Skeletal muscle satellite cell (primary cell): ENCODE results near the gene CALN1.

ENCODE experiments used
- H3K27me3 ChIP-seq: 2 replicates; pipeline ENCODE4 v1.7.0; 2013; ENCODE audit warnings: low read length; ENCODE audit not compliant: control insufficient read depth, insufficient read depth
- H3K36me3 ChIP-seq: 2 replicates; pipeline ENCODE4 v1.7.0; 2013; ENCODE audit warnings: mild to moderate bottlenecking, control low read depth, low read length; ENCODE audit not compliant: insufficient read depth
- H3K4me1 ChIP-seq: 2 replicates; pipeline ENCODE4 v1.7.0; 2013; ENCODE audit warnings: low read length; ENCODE audit not compliant: control insufficient read depth, insufficient read depth
- H3K4me2 ChIP-seq: 2 replicates; pipeline ENCODE4 v1.7.0; 2013; ENCODE audit warnings: mild to moderate bottlenecking, low read length
- H3K4me3 ChIP-seq: 2 replicates; pipeline ENCODE4 v1.7.0; 2013; ENCODE audit warnings: low read length
- H3K9ac ChIP-seq: 2 replicates; pipeline ENCODE4 v1.7.0; 2013; ENCODE audit warnings: mild to moderate bottlenecking, low read depth, low read length, moderate library complexity
- H3K9me3 ChIP-seq: replicated peaks from 2 replicates; pipeline ENCODE4 v1.7.0; 2013; ENCODE audit warnings: mild to moderate bottlenecking, control low read depth, low read length

Gene CALN1

GRCh38 chr7:72437061-72437585 is 25.0 kb upstream of the CALN1 start:
- Histone ChIP-seq H3K27me3 (peaks cover 3% of the 10 kb centered on the region), H3K4me2 (no peak overlapping the region), H3K9me3 (no peaks in the 10 kb centered on the region), H3K4me3 (no peak overlapping the region), H3K9ac (no peak overlapping the region), H3K4me1 (no peaks in the 10 kb centered on the region), H3K36me3 (no peaks in the 10 kb centered on the region)

GRCh38 chr7:72435925-72436480 is 23.9 kb upstream of the CALN1 start:
- no peak overlapping the region for H3K4me2 ChIP-seq
- H3K9me3 ChIP-seq: no peaks in the 10 kb centered on the region
- no peak overlapping the region for H3K9ac ChIP-seq
- H3K4me1 ChIP-seq: no peaks in the 10 kb centered on the region
- no peaks in the 10 kb centered on the region for H3K36me3 ChIP-seq
- H3K4me3 ChIP-seq: no peak overlapping the region
- peaks cover 3% of the 10 kb centered on the region for H3K27me3 ChIP-seq

- H3K4me2 ChIP-seq: no peak overlapping the region
- H3K9me3 ChIP-seq: no peaks in the 10 kb centered on the region
- H3K9ac ChIP-seq: no peak overlapping the region
- H3K4me3 ChIP-seq: no peak overlapping the region
- peaks cover 3% of the 10 kb centered on the region for H3K27me3 ChIP-seq
- H3K4me1 ChIP-seq: no peaks in the 10 kb centered on the region
- H3K36me3 ChIP-seq: no peaks in the 10 kb centered on the region
Observed at GRCh38 chr7:72435366-72435765, 23.2 kb upstream of the CALN1 start.

GRCh38 chr7:72430531-72430930 is 18.4 kb upstream of the CALN1 start:
- Histone ChIP-seq H3K4me2 (no peak overlapping the region), H3K4me3 (no peak overlapping the region), H3K4me1 (no peaks in the 10 kb centered on the region), H3K36me3 (no peaks in the 10 kb centered on the region), H3K27me3 (peaks cover 3% of the 10 kb centered on the region), H3K9me3 (no peaks in the 10 kb centered on the region), H3K9ac (no peak overlapping the region)

GRCh38 chr7:72429316-72429715 is 17.2 kb upstream of the CALN1 start:
- Histone ChIP-seq H3K36me3 (no peaks in the 10 kb centered on the region), H3K9ac (no peak overlapping the region), H3K9me3 (no peaks in the 10 kb centered on the region), H3K4me3 (no peak overlapping the region), H3K27me3 (peaks cover 3% of the 10 kb centered on the region), H3K4me2 (no peak overlapping the region), H3K4me1 (no peaks in the 10 kb centered on the region)

GRCh38 chr7:72416846-72417245 is 4.7 kb upstream of the CALN1 start:
- Histone ChIP-seq H3K36me3 (no peaks in the 10 kb centered on the region), H3K4me3 (no peak overlapping the region), H3K9ac (no peak overlapping the region), H3K4me2 (no peak overlapping the region), H3K9me3 (peaks cover 4% of the 10 kb centered on the region), H3K27me3 (no peaks in the 10 kb centered on the region), H3K4me1 (no peaks in the 10 kb centered on the region)

GRCh38 chr7:72415586-72415985 is 3.4 kb upstream of the CALN1 start:
- H3K36me3 ChIP-seq: no peaks in the 10 kb centered on the region
- H3K4me2 ChIP-seq: no peak overlapping the region
- H3K4me1 ChIP-seq: no peaks in the 10 kb centered on the region
- H3K27me3 ChIP-seq: peaks cover 3% of the 10 kb centered on the region
- H3K9ac ChIP-seq: no peak overlapping the region
- no peak overlapping the region for H3K4me3 ChIP-seq
- H3K9me3 ChIP-seq: peaks cover 4% of the 10 kb centered on the region

GRCh38 chr7:72413886-72414285 is 1.7 kb upstream of the CALN1 start:
- H3K27me3 ChIP-seq: peaks cover 3% of the 10 kb centered on the region
- no peak overlapping the region for H3K4me2 ChIP-seq
- H3K9ac ChIP-seq: no peak overlapping the region
- H3K4me3 ChIP-seq: no peak overlapping the region
- H3K4me1 ChIP-seq: no peaks in the 10 kb centered on the region
- H3K9me3 ChIP-seq: no peaks in the 10 kb centered on the region
- H3K36me3 ChIP-seq: no peaks in the 10 kb centered on the region

- Histone ChIP-seq H3K36me3 (no peaks in the 10 kb centered on the region), H3K4me2 (no peak overlapping the region), H3K4me3 (no peak overlapping the region), H3K9me3 (no peaks in the 10 kb centered on the region), H3K9ac (no peak overlapping the region), H3K4me1 (no peaks in the 10 kb centered on the region), H3K27me3 (peaks cover 3% of the 10 kb centered on the region)
Observed at GRCh38 chr7:72413290-72413689, 1.2 kb upstream of the CALN1 start.

- Histone ChIP-seq H3K4me3 (no peak overlapping the region), H3K4me2 (no peak overlapping the region), H3K4me1 (no peaks in the 10 kb centered on the region), H3K27me3 (peaks cover 3% of the 10 kb centered on the region), H3K9ac (no peak overlapping the region), H3K9me3 (no peaks in the 10 kb centered on the region), H3K36me3 (no peaks in the 10 kb centered on the region)
Observed at GRCh38 chr7:72411419-72411818, 719 bp downstream of the CALN1 start.

- Histone ChIP-seq H3K4me1 (no peaks in the 10 kb centered on the region), H3K27me3 (peaks cover 3% of the 10 kb centered on the region), H3K4me3 (no peak overlapping the region), H3K9ac (no peak overlapping the region), H3K4me2 (no peak overlapping the region), H3K9me3 (no peaks in the 10 kb centered on the region), H3K36me3 (no peaks in the 10 kb centered on the region)
Observed at GRCh38 chr7:72409638-72410015, 2.5 kb downstream of the CALN1 start.

GRCh38 chr7:72408966-72409637 is 3.0 kb downstream of the CALN1 start:
- H3K27me3 ChIP-seq: peaks cover 3% of the 10 kb centered on the region
- no peaks in the 10 kb centered on the region for H3K36me3 ChIP-seq
- H3K9me3 ChIP-seq: no peaks in the 10 kb centered on the region
- no peaks in the 10 kb centered on the region for H3K4me1 ChIP-seq
- H3K9ac ChIP-seq: no peak overlapping the region
- H3K4me2 ChIP-seq: no peak overlapping the region
- no peak overlapping the region for H3K4me3 ChIP-seq
